C1 segment of cervical spinal cord (tissue), 14 donors: ENCODE results near the gene HSPG2.
A peak's percentile ranks its signal among the peaks of the same experiment; 100 is the strongest.

ENCODE experiments used
- DNase-seq, 14 donors: peaks; one replicate each; lab custom pipeline; 2025; lab: John Stamatoyannopoulos, UW

Gene HSPG2

GRCh38 chr1:21881250-21881649 is 55.9 kb downstream of the HSPG2 start:
- DNase-seq = no peak

GRCh38 chr1:21880619-21880970 is 56.5 kb downstream of the HSPG2 start:
- no peak for DNase-seq

- DNase-seq = no peak
Observed at GRCh38 chr1:21879928-21880618, 57.0 kb downstream of the HSPG2 start.

GRCh38 chr1:21878840-21879478 is 58.2 kb downstream of the HSPG2 start:
- no peak for DNase-seq

GRCh38 chr1:21878009-21878773 is 58.9 kb downstream of the HSPG2 start:
- no peak for DNase-seq

- DNase-seq = no peak
Observed at GRCh38 chr1:21876267-21876666, 60.8 kb downstream of the HSPG2 start.

GRCh38 chr1:21875621-21876063 is 61.5 kb downstream of the HSPG2 start:
- DNase-seq = no peak

GRCh38 chr1:21874778-21875547 is 62.1 kb downstream of the HSPG2 start:
- no peak for DNase-seq

- no peak for DNase-seq
Observed at GRCh38 chr1:21874328-21874727, 62.8 kb downstream of the HSPG2 start.

GRCh38 chr1:21873761-21874160 is 63.3 kb downstream of the HSPG2 start:
- no peak for DNase-seq

- no peak for DNase-seq
Observed at GRCh38 chr1:21873174-21873573, 63.9 kb downstream of the HSPG2 start.

- no peak for DNase-seq
Observed at GRCh38 chr1:21872445-21873079, 64.5 kb downstream of the HSPG2 start.

- DNase-seq = no peak
Observed at GRCh38 chr1:21871943-21872342, 65.2 kb downstream of the HSPG2 start.

GRCh38 chr1:21870611-21871010 is 66.5 kb downstream of the HSPG2 start:
- DNase-seq = no peak

- DNase-seq = peak in 11 of 14 donors; percentile 10 to 67 (median 55)
Observed at GRCh38 chr1:21869620-21870121, 67.4 kb downstream of the HSPG2 start.

GRCh38 chr1:21868941-21869454 is 68.1 kb downstream of the HSPG2 start:
- DNase-seq = no peak

GRCh38 chr1:21868482-21868881 is 68.6 kb downstream of the HSPG2 start:
- DNase-seq = no peak

- DNase-seq = no peak
Observed at GRCh38 chr1:21867451-21867996, 69.6 kb downstream of the HSPG2 start.

- DNase-seq = no peak
Observed at GRCh38 chr1:21866707-21867043, 70.4 kb downstream of the HSPG2 start.

- no peak for DNase-seq
Observed at GRCh38 chr1:21865943-21866706, 71.0 kb downstream of the HSPG2 start.
